MCF 10A (cell line): ENCODE data around the gene KCNJ3. TPM values are rescaled to one million over a fixed set of nuclear protein-coding genes. Genes with fewer than 3 reads are reported as not detected.

ENCODE experiments used
- BruUV-seq: library from RNA; stranded (reverse); fragments of 400-500 nt; replicated peaks from 2 replicates; lab custom pipeline; 2021; lab: Mats Ljungman, UMichigan
- CTCF ChIA-PET: fragments of 300-600 bp; sonication (Branson Sonifier 250); formaldehyde crosslinking; extraction: SDS; loops from one replicate; lab custom pipeline; 2021; ENCODE audit warnings: antibody characterized with exemption, inconsistent platforms; lab: Yijun Ruan, JAX
- POLR2A ChIA-PET: fragments of 300-600, 350-650 bp; sonication (Branson Sonifier 250); formaldehyde crosslinking; extraction: SDS; loops from one replicate; lab custom pipeline; 2020; ENCODE audit warnings: antibody characterized with exemption, inconsistent platforms; lab: Yijun Ruan, JAX
- DNase-seq: peaks from one replicate; pipeline ENCODE4 v3.0.0-alpha.2; 2018; ENCODE audit not compliant: unreplicated experiment
- H3K27ac Mint-ChIP-seq: one replicate; pipeline ENCODE4 v1.8.0; 2022; ENCODE audit warnings: mild to moderate bottlenecking, low read depth, mixed read lengths; ENCODE audit not compliant: unreplicated experiment
- H3K27me3 Mint-ChIP-seq: one replicate; pipeline ENCODE4 v1.8.0; 2022; ENCODE audit warnings: mixed read lengths; ENCODE audit not compliant: insufficient read depth, unreplicated experiment
- H3K36me3 Mint-ChIP-seq: one replicate; pipeline ENCODE4 v1.8.0; 2022; ENCODE audit warnings: mild to moderate bottlenecking, moderate library complexity, mixed read lengths; ENCODE audit not compliant: insufficient read depth, unreplicated experiment
- H3K4me1 Mint-ChIP-seq: one replicate; pipeline ENCODE4 v1.8.0; 2022; ENCODE audit warnings: mixed read lengths; ENCODE audit not compliant: insufficient read depth, unreplicated experiment
- H3K4me3 Mint-ChIP-seq: one replicate; pipeline ENCODE4 v1.8.0; 2022; ENCODE audit warnings: mild to moderate bottlenecking, moderate library complexity, mixed read lengths; ENCODE audit not compliant: unreplicated experiment
- H3K9me3 Mint-ChIP-seq: one replicate; pipeline ENCODE4 v1.8.0; 2022; ENCODE audit warnings: mixed read lengths; ENCODE audit not compliant: unreplicated experiment
- intact Hi-C: fragments of 100-400 bp; cut with micrococcal nuclease; formaldehyde crosslinking; loops from 2 replicates; pipeline ENCODE4 v1.14.1; 2022
- total RNA-seq: library from RNA; stranded (reverse); gene quantifications from 2 replicates; pipeline ENCODE4 v1.2.3, GENCODE V29; 2022
- TF ChIP-seq, protein P1 (sequence below): fragments of 200-600 bp; IDR thresholded peaks from one replicate; pipeline ENCODE4 v1.8.0; 2022; ENCODE audit warnings: antibody characterized with exemption, mild to moderate bottlenecking; ENCODE audit not compliant: unreplicated experiment

The KCNJ3 gene
- total RNA-seq, 1 experiment from 2014 or later = not detected

DNA sequence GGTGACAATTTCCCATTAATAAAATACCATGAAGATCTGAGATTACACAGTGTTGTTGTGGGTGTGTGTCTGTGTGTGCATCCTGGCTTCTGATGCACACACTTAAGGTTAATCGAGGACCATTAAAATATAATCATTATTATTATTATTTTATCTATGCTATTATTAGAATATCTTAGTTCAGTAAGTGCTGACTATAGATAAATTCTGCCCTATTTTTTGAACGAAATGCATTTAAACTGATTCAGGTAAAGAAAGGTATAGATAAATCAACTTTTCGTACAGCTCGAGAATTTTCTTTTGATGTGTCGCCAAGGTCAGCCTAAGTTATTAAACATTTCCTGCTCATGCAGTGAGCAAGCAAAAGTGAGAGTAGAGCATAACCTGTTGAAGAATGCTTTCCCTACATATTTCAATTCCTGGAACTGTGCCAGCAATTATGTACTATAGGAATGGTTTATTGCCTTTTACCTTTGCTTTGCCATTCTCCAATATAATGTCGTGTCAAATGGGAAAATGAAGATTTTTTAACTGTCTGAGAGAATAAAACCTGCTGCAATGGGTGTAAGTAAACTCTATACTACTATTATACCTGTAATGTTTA lies 25.8 kb downstream of the KCNJ3 start:
- Mint-ChIP-seq H3K4me3 (no peak overlapping the region), H3K9me3 (no peaks in the 10 kb centered on the region), H3K27ac (no peak overlapping the region), H3K27me3 (peaks cover 62% of the 10 kb centered on the region), H3K36me3 (no peaks in the 10 kb centered on the region), H3K4me1 (no peaks in the 10 kb centered on the region)
- TF ChIP-seq, protein P1, sequence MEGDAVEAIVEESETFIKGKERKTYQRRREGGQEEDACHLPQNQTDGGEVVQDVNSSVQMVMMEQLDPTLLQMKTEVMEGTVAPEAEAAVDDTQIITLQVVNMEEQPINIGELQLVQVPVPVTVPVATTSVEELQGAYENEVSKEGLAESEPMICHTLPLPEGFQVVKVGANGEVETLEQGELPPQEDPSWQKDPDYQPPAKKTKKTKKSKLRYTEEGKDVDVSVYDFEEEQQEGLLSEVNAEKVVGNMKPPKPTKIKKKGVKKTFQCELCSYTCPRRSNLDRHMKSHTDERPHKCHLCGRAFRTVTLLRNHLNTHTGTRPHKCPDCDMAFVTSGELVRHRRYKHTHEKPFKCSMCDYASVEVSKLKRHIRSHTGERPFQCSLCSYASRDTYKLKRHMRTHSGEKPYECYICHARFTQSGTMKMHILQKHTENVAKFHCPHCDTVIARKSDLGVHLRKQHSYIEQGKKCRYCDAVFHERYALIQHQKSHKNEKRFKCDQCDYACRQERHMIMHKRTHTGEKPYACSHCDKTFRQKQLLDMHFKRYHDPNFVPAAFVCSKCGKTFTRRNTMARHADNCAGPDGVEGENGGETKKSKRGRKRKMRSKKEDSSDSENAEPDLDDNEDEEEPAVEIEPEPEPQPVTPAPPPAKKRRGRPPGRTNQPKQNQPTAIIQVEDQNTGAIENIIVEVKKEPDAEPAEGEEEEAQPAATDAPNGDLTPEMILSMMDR = no peak
- CTCF ChIA-PET = interaction anchor here (1.1 kb wide), 1 partner anchor 101 kb away, joined by 3 read pairs; no protein-coding TSS in a partner anchor
- BruUV-seq = no TSS peak
- intact Hi-C loops = loop anchor here (5.0 kb wide), 1 partner anchor 47 kb away; no protein-coding TSS in a partner anchor
- no peak for DNase-seq
- POLR2A ChIA-PET = no interaction called here

DNA sequence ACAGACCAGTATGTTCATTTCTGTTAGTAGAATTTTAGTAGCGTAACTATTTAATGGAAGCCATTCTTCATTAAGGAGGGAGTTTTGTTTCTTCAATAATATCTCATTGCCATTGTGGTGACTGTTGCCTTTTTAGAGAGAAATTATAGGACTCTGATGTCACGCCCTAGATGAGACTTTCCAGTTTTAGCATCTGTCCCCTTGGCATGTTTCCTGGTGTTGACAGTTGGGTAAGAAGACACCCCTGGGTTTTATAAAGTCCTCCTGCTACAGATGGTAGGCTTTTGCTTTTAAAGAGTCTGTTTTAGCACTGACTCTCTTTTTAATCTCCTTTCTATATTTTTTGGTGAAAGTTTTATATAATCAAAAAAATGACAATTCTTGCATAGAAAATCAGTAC lies 41.9 kb downstream of the KCNJ3 start:
- no peak overlapping the region for H3K27ac Mint-ChIP-seq
- H3K9me3 Mint-ChIP-seq = no peaks in the 10 kb centered on the region
- no peaks in the 10 kb centered on the region for H3K4me1 Mint-ChIP-seq
- intact Hi-C loops = no loop called here
- DNase-seq = no peak
- no peak overlapping the region for H3K4me3 Mint-ChIP-seq
- peaks cover 6% of the 10 kb centered on the region for H3K36me3 Mint-ChIP-seq
- no TSS peak for BruUV-seq
- TF ChIP-seq, protein P1 = no peak
- peaks cover 73% of the 10 kb centered on the region for H3K27me3 Mint-ChIP-seq
- ChIA-PET POLR2A (no interaction called here), CTCF (no interaction called here)

DNA sequence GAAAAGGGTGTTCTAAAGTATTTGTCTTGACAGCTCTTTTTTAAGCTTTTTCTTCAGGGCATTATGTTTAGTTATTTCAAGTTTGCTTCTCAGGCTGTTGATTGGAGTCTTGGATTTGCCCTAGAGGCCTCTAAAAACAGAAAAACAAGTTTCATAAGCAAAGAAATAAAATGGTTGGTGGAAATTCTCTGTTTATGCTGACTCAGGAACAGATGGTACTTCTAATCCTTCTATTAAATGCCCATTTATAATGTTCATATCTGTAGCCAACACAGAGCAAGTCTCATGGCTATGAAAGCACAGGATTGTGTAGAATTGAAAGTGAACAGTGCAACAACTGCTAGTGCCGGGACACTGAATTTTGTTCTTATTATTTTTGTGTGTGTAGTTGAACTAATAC lies 60.4 kb downstream of the KCNJ3 start:
- CTCF ChIA-PET = no interaction called here
- Mint-ChIP-seq H3K9me3 (no peaks in the 10 kb centered on the region), H3K4me3 (no peak overlapping the region)

DNA sequence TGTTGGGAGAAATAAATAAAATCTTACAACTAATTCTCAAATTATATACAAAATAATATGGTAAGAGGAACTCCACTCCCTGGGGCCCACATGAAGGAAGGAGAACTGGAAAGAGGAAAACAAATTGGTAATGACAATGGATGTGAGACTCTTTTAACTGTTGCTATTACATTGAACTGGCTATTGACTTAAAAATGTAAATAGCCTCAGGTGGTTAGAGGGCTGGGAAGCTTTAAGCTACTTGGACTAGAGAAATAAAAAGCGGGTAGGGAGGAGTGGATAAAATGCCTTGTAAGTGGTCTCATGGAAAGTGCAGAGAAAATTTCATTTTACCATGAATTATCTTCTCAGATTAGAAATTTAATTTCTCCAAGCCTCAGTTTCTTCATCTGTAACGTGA lies 64.1 kb downstream of the KCNJ3 start:
- Mint-ChIP-seq H3K27ac (no peak overlapping the region), H3K36me3 (no peaks in the 10 kb centered on the region), H3K9me3 (no peaks in the 10 kb centered on the region), H3K4me1 (no peaks in the 10 kb centered on the region), H3K27me3 (peaks cover 37% of the 10 kb centered on the region), H3K4me3 (no peak overlapping the region)
- DNase-seq = no peak
- TF ChIP-seq, protein P1 = no peak
- intact Hi-C loops = no loop called here
- ChIA-PET POLR2A (no interaction called here), CTCF (no interaction called here)
- BruUV-seq = no TSS peak

More for the DNA sequence above, 60.4 kb downstream of the KCNJ3 start:
- POLR2A ChIA-PET = no interaction called here
- no TSS peak for BruUV-seq
- TF ChIP-seq, protein P1 = no peak
- H3K36me3 Mint-ChIP-seq = no peaks in the 10 kb centered on the region
- intact Hi-C loops = no loop called here
- H3K4me1 Mint-ChIP-seq = no peaks in the 10 kb centered on the region
- peaks cover 50% of the 10 kb centered on the region for H3K27me3 Mint-ChIP-seq
- no peak overlapping the region for H3K27ac Mint-ChIP-seq
- no peak for DNase-seq
